Left ventricle myocardium superior (tissue), 1 donor: ENCODE results near the gene CRYBB1. TPM values are rescaled to one million over a fixed set of nuclear protein-coding genes. Genes with fewer than 3 reads are reported as not detected.

Source experiments
- ATAC-seq: fragments of 200-7000 bp; cut with Tn5 transposase; one replicate; pipeline ENCODE4 v1.9.1; 2020; ENCODE audit warnings: mild to moderate bottlenecking, moderate library complexity
- DNase-seq: peaks from one replicate; pipeline ENCODE4 v3.0.0-alpha.2; 2020
- intact Hi-C: fragments of 100-400 bp; cut with micrococcal nuclease; formaldehyde crosslinking; loops from one replicate; pipeline ENCODE4 v1.11.0; 2022
- microRNA-seq: library from miRNA; unstranded; fragments of <30 nt; microRNA quantifications from one replicate; pipeline ENCODE4 v1.2.0, GENCODE V29; 2020; ENCODE audit warnings: borderline number of aligned reads
- total RNA-seq: library from RNA; stranded (reverse); fragmentation: NEBNext Ultra II Directional; extraction: Animal tissue kit (Norgen Biotek cat#: 25700); gene quantifications from one replicate; pipeline ENCODE4 v1.2.1, GENCODE V29; 2021
- donor health status: DM: no; HTN: yes; CAD: no; lungs with severe emphysema.

The CRYBB1 gene
- total RNA-seq, 1 donor from 2014 or later, result 0.64 TPM

DNA sequence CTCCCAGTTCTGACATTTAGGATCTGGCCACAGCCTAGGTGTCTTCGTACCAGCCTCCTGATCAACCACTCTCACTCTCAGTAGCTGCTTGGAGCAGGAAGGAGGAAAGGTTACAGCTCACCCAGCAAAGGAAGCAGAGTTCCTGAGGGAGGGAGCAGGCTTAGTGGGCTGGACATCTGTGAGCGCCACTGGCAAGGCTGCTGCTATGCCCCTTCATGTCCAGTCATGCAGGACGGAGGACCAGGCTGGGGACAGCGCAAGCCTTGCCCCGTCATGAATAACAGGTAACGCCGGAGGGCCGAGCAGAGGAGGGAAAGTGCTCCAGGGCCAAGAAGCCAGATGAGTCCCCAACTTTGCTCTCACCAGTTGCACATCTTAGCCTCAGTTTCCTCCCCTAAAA lies 53.6 kb downstream of the CRYBB1 start:
- ATAC-seq (no peak), DNase-seq (no peak)
- intact Hi-C loops, result no loop called here

DNA sequence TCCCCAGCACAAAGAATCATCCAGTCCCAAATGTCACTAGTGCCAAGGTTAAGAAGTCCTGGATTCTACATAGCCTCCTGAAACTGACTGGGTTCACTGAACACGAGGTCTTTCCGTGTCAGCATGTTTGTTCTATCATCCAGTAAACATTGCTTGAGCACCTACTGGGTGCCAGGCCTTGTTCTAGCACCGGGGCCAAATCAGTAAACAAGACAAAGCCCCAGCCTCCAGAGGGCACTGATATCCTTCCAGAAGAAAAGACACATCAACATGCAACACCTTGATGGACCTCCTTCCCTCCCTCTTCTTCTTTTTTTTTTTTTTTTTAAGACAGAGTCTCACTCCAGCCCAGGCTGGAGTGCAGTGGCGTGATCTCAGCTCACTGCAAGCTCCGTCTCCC lies 54.8 kb downstream of the CRYBB1 start:
- intact Hi-C loops, result no loop called here
- DNase-seq (no peak), ATAC-seq (no peak)

DNA sequence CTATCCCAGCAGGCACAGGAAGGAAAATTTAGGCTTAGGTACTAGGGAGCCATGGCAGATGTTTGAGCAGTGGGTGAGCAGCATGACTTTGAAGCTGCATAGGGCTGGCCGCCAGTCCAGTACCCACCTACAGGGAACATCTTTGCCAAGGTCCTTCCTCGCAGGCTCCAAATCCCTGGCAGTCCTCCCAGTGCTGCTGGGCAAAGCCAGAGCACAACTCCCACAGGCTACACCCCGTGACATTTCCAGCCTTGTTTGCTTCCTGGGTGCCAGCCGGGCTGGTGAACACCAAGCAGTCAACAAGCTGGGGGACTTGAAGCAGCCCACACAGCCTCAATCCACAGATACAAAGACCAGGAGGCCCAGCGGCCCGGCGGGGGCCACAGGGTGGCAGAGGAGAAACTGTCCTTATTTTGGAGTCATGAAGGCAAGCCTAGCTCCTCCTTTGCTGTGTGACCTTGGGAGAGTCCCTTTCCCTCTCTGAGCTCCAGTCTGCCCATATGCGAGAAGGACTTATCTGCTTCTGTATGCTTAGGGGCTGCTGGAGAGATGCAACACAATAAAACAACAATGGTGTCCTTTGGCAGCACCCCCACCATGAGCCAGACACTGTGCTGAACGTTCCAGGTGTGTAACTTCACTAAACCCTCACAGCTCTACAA lies 55.9 kb downstream of the CRYBB1 start:
- ATAC-seq, result peak; percentile 93

DNA sequence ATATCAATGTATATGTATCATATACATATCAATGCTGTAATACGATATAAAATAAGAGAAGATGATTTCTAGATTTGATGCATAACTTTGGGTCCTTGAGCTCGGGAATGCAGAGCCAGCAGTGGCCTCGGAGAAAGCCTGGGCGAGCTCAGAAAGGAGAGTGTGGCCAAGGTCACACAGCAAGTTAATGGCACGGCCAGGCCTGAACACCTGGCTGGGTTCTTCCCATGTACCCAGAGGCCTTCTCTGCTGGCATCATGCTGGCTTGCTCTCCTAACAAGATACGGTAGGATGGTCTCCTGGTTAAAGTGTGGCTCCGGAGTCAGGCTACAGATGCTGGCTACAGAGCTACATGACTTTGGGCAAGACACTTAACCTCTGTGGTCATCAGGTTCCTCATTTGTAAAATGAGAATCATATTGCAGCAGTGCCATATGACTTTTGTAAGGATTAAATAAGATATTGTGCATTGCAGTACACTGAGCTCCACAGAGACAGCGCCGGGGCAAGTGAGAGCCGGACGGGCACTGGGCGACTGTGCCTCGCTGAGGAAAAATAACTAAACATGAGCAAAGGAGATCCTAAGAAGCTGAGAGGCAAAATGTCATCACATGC lies 57.8 kb downstream of the CRYBB1 start:
- intact Hi-C loops, result no loop called here
- no peak for ATAC-seq
- DNase-seq, result no peak

More for the DNA sequence above, 55.9 kb downstream of the CRYBB1 start:
- peak; percentile 88 for DNase-seq
- intact Hi-C loops, result no loop called here

DNA sequence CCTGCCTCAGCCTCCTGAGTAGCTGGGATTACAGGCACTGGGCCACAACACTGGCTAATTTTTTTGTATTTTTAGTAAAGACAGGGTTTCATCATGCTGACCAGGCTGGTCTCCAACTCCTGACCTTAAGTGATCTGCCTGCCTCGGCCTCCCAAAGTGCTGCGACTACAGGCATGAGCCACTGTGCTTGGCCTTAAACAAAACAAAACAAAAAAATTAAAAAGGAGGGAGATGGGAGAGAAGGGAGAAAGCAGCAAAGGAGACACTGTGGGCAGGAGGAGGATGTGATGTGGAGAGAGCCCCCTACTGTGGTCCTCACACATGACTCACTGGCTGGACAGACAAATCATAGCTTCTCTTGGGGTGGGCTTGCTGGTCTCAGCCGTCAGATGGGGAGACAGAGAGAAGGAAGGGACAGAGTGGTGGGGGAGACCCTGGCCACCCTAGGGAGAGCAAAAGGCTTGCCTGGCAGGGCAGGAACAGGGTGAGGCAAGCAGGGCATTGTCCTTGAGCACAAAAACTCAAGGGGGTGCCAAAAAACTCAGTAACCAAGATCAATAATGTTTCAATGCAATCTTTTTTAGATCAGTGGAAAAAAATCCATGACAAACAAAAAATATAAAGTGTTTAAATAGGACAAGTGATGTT lies 59.5 kb downstream of the CRYBB1 start:
- intact Hi-C loops, result no loop called here
- no peak for ATAC-seq
- no peak for DNase-seq

DNA sequence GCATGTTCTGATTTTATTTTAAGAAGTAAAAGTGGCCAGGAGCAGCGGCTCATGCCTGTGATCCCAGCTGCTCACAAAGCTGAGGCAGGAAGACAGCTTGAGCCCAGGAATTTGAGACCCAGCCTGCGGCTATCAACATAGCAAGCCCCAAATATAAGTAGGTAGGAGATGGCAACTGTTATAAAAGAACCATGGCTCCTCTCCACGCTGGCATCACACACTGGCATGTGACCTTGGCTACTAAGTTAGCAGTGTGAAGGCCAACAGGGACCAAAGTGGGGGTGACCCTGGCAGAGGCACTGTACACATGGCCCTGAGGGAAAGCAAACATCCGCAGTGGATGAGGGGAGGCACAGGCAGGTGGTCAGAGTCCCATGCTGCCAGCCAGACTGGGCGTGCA lies 60.9 kb downstream of the CRYBB1 start:
- peak; percentile 44 for DNase-seq
- peak; percentile 49 for ATAC-seq
- intact Hi-C loops, result no loop called here

DNA sequence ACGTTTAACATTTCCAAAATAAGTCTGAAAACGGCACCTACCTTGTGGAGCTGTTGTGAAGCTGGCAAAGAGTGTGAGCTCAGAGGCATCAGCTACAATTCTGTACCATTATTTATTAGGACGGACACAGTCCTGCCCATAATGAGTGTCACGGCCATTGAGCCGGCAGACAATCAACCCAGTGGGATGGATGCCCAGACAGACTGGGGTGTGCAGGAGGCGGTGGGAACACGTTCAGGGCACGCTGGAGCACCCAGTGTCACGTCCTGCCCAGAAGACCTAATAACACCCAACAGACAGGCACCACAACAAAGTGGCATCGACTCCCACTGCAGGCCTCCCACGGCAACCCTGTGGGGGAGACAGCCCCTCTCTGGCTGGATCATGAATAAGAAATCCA lies 62.3 kb downstream of the CRYBB1 start:
- ATAC-seq (peak; percentile 77), DNase-seq (peak; percentile 56)
- intact Hi-C loops, result no loop called here

DNA sequence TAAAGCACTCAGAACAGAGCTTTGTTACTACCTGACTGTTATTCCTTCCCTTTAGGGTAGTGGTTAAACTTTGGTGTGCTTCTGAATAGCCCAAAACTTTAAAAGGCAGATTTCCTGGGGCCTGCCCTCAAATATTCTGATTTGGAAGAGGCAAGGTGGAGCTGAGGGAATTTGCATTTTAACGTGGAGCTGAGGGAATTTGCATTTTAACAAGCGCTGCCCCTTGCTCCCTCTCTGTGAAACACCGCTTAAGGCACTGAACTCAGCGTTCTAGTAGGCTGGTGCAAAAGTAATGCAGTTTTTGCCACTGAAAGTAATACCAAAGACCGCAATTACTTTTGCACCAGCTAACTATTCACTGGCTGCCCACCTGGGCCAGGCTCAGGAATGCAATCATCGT lies 62.9 kb downstream of the CRYBB1 start:
- ATAC-seq, result no peak
- DNase-seq, result no peak
- intact Hi-C loops, result no loop called here

DNA sequence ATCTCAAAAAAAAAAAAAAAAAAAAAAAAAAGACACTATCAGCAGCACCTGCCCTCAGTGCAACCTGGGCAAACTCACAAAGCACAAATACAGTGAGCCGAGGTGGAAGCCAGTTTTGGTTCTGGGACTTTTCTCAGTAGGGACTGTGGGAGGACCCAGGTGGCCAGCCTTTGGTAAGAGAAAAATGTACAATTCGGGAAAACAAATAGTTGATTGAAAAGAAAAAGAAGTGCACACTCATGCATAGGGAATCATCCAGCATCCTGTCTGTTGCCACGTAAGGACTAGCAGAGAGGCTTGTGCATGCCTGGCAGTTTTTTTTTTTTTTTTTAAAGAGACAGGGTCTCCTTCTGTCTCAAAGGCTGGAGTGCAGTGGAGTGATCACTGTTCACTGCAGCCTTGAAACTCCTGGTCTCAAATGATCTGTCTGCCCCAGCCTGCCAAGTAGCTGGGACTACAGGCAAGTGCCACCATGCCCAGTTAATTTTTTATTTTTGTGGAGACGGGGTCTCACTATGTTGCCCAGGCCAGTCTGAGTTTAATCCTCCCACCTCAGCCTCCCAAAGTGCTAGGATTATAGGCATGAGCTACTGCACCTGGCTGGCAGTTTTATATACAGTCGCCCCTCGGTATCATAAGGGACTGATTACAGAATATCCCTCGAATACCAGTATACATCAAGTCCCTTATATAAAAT lies 64.6 kb downstream of the CRYBB1 start:
- intact Hi-C loops, result no loop called here
- ATAC-seq (no peak), DNase-seq (no peak)

DNA sequence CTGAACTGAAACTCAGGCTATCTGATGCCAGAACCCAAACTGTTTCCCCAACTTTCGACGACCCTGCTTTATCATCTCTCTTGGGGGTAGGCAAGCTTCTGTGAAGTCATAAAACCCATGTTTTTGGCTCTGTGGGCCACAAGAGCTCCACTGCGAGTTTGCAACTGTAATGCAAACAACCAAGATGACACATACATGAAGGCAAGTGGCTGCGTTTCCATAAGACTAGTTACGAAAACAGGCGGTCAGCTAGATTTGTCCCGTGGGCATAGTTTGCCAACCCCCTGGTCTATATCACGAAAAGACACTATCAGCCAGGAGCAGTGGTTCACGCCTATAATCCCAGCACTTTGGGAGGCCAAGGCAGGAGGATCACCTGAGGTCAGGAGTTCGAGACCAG lies 65.4 kb downstream of the CRYBB1 start:
- intact Hi-C loops, result no loop called here
- no peak for ATAC-seq

DNA sequence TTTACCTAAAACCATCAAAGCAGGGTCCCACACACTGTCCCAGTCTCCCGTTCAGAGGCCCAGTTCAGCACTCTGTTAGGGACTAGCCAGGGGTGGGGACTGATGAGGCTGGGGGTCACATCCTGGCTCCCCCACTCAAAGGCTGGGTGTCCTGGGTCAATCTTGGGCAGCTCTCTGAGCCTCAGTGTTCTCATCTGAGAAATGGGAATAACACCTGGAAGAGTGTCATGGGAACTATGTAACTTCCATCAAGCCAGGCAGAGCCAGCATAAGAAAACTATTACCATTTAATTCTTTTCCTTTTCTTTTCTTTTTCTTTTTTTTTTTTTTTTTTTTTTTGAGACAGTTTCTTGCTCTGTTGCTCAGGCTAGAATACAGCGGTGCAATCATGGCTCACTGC lies 66.3 kb downstream of the CRYBB1 start:
- no peak for ATAC-seq
- DNase-seq, result no peak
- intact Hi-C loops, result no loop called here

More for the DNA sequence above, 65.4 kb downstream of the CRYBB1 start:
- no peak for DNase-seq

DNA sequence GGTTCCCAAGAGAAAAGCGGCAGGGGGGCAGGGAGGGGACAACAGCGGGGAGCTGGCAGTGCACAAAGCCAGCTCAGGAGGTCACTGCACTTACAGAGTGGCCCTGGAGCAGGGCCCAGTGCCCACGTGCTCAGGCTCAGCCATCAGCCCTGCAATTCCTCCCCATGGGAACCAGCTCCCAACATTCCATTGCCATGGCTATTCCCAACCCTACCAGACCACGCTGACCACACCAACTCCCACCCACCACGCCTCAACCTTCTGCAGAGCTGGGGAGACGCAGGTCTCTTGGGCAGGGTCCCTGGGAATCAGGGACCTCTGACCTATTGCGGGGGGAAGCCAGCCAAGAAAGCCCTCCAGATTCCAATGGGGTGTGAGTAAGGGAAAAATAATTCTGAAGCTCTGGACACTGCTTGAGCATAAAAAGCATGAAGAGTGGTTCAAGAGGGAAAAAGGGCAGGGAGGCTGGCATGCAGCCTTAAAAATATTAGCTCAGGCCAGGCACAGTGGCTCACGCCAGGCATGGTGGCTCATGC lies 67.3 kb downstream of the CRYBB1 start:
- DNase-seq, result peak; percentile 86
- intact Hi-C loops, result no loop called here

DNA sequence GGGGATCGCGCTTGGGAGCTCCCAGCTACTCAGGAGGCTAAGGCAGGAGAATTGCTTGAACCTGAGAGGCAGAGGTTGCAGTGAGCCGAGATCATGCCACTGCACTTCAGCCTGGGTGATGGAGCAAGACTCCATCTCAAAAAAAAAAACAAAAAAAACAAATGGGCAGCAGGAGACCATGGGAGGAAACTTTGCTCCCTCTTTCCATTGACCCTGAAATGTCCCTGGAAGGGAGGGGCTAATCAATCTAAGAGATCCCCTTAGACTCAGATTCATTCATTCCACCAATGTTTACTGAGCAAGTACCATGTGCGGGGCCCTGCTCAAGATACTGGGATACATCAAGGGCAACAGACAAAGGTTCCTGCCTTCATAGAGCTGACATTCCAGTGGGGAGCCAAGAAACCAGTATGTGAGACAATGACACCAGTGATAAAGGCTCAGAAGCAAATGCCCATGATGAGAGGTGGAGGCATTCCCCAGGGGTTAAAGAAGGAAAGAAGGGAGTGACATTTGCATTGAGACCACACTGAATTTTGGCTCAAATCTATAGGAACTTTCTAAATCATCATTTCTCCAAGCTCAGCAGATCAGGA lies 67.8 kb downstream of the CRYBB1 start:
- ATAC-seq (peak; percentile 42), DNase-seq (no peak)
- intact Hi-C loops, result no loop called here

More for the DNA sequence above, 67.3 kb downstream of the CRYBB1 start:
- peak; percentile 87 for ATAC-seq

Small RNAs within 50 kb of the gene (microRNA-seq; reads per million reads assigned to microRNA genes)
- gene MIR548J, result not detected

Other genes with a start within 250 kb of the CRYBB1 start
- gene ASPHD2, start 188.8 kb downstream of the CRYBB1 start, total RNA-seq, result 0.12 TPM
- gene HPS4, start 134.2 kb downstream of the CRYBB1 start, total RNA-seq, result 10.0 TPM
- 23.5 TPM for gene SRRD, start 134.2 kb downstream of the CRYBB1 start, total RNA-seq
- gene TFIP11, start 105.6 kb downstream of the CRYBB1 start, total RNA-seq, result 22.3 TPM
- gene TPST2, start 27.9 kb downstream of the CRYBB1 start, total RNA-seq, result 27.1 TPM
- not detected for gene CRYBA4, start 3.9 kb upstream of the CRYBB1 start, total RNA-seq
- gene MIAT, start 39.6 kb upstream of the CRYBB1 start, total RNA-seq, result 1.9 TPM